GM19438 (cell line): ENCODE data around the gene PXT1.

Experiments
- ATAC-seq: cut with Tn5 transposase; IDR thresholded peaks from one replicate; pipeline ENCODE4 v1.9.1; 2021; ENCODE audit warnings: low read depth; ENCODE audit not compliant: unreplicated experiment

The PXT1 gene

DNA sequence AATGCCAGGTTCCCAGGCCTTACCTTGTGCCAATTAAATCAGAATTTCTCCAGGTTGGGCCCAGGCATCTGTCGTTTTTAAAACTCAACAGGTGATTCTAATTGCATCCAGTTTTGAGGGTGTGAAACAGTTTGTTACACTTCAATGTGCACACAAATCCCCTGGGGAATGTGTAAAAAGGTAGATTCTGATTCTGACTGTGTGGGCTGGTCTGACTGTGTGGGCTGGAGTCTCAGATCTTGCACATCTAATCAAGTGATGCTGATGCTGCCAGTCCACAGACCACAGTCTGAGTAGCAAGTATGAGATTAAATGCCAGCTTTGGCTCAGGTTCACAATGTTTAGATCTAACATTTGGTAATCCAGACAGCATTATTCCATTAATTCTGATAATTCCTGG, 42.7 kb downstream of the PXT1 start:
- no peak for ATAC-seq

DNA sequence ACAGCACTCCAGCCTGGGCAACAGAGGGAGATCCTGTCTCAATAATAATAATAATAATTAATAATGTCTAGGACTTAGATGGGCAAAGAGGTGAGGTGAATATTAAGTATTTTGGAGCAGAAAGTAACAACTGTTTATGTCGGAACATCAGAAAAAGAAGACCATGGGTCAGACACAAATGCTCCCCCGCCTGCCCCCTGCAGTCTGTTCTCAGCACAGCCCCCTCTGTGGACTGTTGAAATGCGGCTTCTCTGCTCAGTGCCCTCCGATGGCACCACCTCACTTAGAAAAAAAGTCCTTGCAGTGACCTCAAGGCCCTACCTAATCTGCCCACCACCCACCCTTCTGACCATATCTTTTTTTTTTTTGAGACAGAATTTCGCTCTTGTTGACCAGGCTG, 50.0 kb downstream of the PXT1 start:
- ATAC-seq: no peak

DNA sequence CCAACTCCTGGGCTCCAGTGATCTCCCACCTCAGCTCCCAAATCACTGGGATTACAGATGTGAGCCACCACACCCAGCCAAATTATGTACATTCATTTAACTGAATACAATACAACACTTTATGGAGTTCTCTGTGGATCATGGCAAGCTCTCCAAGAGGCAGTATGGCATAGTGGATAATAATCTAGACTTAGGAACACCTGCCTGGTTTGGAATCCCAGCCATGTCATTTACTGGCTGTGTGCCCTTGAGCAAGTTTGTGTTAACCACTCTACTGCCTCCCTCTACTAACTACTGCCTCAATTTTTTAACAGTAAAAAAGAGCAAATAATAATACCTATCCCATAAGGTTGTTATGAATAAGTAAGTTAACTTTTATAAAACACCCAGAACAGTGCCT, 53.3 kb downstream of the PXT1 start:
- ATAC-seq: no peak

DNA sequence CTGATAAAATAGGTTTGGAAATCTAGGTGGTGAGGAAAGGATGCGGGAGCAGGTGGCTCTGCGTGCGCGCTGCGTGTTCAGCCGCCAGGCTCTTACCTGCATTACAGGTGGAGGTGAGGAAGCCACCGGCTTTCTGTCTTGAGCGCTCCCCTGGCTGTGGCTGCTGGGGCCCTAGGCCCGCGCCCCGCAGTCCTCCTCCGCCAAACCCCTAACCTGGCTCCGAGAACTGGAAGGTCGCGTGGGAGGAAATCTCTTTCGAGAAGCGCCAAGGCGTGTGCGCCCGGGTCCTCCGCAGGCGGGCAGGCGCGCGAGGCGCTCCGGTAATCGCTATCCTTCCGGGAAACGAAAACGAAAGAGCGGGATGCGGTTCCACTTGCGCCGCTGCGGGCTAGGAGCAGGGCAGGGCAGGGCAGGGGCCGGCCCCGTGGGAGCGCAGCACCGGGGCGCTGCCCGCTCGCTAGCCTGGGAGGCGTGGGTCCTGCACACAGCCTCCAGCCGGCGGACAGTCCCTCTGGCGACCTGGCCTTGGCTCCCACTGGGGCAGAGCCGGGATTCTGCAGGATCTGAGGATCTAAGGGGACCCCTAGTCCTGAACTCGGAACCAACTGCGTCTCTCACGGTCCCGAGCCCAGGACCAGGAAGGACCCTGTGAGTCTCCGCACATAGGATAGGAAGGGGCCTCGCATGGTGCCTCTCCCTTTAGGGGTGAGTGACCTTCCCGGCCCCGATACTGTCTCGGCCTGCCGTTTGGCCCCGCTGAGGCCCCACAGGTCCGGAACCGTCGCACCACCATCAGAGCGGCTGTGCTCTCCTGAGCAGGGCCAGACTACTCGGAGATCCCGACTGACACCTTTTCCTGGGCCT, 55.0 kb downstream of the PXT1 start, which contains the start of gene ETV7:
TSS of gene ETV7 (minus strand) at position 230 of the 864 bp plus-strand sequence. CDS start at position 102, 128 bp downstream.
- no peak for ATAC-seq

DNA sequence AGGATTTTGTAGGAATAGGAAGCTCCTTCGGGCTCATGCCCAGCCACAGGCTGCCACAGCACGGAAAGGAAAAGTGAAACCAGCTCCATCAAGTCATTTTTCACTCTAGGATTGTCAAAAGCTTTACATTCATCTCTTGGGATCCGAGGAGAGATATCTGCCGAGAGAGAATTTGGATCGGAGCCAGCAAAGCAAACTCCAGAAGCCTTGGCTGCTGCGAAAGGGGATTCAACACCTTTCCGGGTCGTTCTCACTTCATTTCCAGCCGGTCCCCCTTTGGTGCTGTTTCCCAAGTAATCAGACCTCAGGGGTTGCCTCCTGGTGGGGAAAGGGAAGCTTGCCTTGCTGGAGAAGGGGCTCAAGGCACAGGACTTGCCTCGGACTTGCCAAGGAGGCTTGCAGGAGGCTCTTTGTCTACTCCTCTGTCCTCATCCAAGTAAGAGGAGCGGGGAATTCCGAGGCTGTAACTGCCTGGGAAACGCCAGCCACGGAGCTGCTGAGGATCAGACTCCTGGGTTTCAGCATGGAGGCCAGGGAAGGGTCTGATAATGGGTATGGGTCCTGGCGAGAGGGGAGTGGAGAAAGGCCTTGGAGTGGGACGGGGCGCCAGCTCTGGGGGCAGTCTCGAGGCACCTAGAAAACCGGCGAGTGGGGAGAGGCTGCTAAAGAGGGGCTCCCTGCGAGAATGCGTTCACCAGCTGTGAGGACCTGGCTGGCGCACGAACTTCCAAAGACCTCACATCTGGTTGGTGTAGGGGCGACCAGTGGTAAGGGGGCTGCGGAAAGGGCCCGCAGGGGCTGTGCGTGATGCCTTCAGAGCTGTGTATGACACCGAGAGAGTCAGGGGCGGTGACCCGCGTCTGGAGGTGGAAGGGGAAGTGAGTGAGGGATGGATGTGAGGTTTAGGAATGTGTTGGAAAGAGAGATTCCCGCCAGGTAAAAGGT, 55.9 kb downstream of the PXT1 start:
- ATAC-seq: no peak

DNA sequence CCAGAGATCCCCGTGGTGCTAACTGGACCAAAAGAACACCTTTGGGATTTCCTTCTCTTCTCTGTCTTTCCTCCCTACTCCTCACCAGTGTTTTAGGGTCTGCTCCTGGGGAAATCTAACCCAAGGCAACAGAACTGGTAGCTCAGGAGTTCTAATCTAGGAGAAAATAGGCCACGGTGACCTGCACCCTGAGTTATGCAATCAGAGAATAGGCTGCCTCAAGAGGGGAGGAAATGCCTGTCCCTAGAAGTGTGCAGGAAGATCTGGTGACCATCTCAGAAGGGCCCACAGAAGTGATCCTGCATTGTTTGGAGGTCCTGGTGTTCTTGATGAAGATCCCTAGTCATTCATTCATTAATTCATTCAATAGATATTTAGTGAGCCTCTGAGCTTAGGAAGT, 58.6 kb downstream of the PXT1 start:
- no peak for ATAC-seq

DNA sequence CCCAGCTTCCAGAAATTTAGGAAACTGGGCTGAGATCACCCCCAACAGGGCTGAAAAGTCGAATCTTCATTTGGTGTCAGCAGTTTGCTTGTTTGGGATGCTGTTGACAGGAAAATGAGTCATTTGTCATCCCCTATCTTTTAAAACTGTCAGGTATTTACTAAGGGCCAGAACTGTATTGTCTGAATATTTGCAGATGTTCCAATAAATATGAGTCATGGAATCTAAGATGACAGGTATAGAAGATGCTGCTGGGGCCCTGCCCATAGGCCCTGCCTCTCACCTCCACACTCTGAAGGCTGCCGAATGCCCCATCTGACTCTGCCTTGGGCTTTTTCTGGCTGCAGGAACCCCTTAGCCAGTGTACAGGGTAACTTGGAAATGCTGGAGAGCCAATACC, 59.0 kb downstream of the PXT1 start:
- no peak for ATAC-seq

DNA sequence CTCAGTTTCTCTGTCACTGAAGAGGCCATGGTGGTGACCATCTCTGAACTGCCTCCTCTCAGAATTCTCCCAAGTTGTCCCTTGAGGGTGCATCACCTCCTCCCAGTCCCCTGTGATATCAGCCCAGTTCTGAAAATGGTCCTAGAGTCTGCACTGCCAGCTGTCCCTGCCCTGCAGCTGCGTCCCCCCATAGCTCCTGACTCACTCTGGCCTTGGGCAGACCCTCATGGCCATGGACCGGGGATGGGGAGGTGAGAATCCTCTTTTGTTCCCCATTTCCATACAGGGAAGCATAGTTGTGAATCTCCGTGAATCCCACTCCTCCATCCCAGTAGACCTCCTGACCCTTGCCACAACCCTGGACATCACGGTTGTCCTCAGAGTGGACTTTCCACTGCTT, 59.7 kb downstream of the PXT1 start:
- no peak for ATAC-seq

DNA sequence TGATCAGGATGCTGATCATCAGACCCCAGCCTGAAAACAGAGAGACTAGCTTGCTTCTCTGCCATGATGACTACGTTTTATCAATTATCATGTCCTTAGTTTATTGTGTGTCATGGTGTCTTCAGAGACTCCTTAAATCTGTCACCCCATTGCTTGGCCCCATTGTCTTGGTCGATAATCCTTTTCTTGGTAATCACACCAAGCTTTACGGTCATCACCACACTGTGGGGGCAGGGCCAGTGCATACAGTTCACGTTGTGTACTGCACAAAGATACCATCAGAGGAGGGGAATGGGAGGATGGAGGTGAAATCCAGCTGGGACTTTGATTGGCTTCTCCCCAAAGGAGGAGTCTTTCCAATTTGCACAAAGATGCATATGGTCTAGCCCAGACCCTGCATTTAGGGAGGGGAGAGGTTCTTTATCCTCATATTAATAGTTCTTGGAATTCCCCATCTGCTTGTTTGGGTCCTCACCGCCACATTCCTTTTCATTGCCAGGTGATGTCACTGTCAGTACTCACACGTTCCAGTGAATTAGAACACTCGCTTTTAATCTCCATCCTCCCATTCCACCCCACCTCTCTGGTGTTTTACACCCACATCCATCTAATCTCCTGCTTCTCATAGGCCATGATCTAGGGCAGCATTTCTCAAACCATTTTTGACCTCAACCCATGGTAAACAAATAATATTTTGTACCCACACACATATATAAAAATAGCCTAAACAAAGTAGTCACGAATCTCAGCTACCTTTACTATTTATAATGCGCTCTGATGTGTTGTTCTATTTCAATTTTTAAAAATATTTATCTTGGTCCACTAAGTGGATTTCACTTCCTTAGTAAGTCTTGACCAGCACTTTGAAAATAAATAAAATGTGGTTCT, 60.9 kb downstream of the PXT1 start:
- ATAC-seq: no peak

DNA sequence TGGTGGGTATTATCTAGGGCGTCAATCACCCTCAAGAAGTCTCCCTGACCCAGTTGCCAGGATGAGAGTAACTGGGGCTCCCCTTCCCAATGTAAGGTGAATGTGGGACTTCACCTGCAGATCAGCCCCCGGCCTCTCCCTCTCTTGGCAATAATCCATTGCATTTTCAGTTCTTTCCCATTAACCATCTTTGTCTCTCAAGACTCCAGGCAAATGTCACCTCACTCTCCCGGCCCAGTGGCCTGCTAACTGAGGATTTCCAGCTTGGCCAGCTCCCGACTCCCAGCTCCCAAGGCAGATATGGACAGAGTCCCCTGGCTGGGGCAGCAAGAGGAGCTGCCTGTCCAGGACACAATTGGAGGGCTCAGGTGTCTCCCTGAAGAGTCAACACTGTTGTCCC, 62.5 kb downstream of the PXT1 start:
- ATAC-seq: no peak

DNA sequence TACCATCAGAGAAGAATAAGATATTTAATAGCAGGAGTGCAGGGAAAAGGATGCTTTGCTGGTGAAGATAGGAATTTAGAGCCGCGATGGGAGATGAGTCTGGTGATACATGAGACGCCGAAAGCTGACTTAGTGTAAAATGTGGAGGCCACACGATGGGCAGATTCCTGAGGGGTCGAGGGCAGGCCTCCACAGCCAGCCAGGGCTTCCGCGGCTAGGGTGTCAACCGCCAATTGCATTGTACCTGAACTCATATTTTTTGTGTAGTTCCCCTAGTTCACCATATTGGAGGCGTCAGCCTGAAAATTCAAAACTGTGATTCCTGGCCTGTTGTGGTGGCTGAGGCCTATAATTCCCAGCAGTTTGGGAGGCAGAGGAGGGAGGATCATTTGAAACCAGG, 63.7 kb downstream of the PXT1 start:
- ATAC-seq: no peak

DNA sequence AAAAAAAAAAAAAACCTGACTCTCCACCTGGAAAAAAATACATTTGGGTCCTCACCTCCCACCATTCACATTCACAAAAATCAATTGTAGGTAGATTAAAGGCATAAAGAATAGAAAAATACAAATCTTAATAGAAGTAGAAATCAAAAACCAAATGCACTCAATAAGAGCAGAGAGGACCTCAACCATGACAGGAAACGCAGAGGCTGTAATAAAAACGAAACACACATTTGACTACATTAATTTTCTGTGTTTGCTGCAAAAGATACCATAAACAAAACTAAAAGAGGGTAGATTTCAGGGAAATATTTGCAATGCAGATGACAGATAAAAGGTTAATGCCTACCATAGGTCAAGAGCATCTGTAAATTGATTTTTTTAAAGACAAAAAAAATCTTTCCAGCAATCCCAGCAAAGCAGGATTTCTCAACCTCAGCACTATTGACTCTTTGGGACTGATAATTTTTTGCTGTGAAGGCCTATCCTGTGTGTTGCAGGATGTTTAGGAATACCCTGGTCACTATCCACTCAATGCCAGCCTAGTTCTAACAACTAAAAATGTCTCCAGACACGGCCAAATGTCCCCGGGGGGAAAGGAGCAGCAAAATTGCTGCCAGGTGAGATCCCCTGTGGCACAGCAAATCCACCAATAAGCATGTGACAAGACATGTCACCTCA, 64.3 kb downstream of the PXT1 start:
- no peak for ATAC-seq

DNA sequence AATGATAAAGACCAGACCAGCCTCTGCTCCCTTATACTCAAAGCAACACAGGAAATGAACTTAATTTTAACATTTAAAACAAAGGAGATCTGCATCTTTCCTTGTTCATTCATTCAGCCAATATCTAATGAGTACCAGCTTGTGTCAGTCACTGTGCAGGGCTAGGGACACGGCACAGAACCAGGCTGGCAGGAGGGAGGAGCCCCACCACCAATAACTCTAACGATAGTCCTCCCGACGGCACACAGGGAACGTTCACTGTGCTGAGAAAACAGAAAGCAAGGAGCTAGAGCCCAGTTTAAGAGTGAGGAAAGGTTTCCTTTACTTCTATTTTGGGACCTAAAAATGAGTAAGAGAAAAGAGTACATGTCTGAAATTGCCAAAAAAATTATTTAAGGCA, 65.1 kb downstream of the PXT1 start:
- no peak for ATAC-seq

DNA sequence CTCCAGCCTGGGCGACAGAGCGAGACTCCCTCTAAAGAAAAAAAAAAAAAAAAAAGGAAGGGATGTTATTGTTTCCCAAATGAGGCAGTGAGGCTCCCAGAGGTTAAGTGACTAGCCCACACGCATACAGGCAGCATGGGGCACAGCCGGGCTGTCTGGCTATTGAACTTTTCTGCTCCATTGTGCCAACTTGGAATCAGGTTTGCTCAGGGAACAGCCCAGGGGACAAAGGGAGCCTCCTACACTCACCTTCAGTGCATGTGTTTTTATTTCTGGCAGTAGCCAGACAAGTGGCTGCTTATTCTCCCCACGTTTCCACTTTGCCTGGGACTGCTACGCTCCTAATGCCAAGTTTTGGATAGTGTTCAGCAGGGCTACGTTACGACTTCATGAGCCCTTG, 65.9 kb downstream of the PXT1 start:
- ATAC-seq: no peak

DNA sequence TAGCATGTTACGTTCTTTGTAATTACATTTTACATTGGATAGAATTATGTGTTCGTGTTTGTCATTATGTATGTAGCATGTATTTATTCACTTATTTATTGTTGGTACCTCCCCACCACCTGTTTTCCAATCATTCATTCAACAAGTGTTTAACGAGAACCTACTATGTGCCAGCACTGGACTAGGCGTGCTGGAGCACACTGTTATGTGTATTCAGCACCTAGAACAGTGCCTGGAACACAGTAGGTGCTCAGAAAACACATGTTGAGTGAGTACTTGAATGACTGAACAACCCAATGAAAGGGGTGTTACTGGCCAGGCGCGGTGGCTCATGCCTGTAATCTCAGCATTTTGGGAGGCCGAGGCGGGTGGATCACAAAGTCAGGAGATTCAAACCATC, 66.5 kb downstream of the PXT1 start:
- no peak for ATAC-seq

DNA sequence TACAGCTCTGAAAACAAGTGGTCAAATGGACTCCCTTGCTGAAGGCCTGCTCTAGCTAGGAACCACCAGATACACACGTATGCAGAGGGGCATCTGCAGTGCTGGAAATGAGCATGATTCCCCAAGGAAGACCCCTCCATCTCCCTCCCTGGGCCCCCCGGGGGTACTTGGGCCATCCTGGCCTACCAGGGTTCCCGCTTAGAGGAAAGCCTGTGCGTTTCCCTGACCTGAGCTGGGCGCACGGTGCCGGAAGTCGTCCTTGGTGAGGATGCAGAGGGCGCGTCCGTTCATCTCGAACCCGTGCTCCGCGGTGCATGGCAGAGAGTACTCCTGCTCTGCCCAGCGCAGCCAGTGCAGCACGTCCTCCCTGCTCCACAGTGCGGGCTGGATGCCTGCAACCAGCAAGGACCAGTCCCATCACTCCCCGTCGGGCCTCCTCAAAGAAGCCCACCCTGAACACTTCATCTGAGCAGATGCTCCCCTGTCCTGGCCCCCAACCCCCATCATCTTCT, 67.0 kb downstream of the PXT1 start:
- no peak for ATAC-seq

DNA sequence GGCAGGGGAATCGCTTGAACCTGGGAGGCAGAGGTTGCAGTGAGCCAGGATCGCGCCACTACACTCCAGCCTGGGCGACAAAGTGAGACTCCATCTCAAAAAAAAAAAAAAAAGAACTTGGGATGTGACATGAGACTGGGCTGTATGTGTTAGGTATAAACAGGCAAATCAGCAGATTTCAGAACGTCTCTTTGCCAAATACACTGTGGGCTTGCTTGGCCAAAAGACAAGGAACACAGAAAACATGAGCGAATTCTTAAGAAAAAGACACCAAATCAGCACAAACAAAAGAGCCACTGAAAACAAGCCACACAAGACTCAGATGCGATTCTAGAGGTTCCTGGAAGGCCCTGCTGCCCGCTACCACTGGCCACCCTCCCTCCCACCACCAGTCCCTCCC, 67.7 kb downstream of the PXT1 start:
- ATAC-seq: no peak

DNA sequence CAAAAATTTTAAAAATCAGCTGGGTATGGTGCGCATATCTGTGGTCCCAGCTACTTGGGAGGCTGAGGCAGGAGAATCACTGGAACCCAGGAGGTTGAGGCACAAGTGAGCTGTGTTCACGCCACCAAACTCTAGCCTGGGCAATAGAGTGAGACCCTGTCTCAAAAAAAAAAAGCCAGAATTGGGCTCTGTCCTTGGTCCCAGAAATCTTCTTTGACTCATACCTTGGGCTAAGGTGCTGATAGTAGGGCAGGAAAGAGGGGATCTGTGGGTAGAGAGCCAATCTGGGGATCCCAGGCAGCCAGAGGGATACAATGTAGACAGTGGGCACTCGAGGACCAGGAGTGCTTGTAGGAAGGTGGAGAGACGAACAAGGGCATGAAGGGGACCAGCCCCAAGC, 68.5 kb downstream of the PXT1 start:
- no peak for ATAC-seq

DNA sequence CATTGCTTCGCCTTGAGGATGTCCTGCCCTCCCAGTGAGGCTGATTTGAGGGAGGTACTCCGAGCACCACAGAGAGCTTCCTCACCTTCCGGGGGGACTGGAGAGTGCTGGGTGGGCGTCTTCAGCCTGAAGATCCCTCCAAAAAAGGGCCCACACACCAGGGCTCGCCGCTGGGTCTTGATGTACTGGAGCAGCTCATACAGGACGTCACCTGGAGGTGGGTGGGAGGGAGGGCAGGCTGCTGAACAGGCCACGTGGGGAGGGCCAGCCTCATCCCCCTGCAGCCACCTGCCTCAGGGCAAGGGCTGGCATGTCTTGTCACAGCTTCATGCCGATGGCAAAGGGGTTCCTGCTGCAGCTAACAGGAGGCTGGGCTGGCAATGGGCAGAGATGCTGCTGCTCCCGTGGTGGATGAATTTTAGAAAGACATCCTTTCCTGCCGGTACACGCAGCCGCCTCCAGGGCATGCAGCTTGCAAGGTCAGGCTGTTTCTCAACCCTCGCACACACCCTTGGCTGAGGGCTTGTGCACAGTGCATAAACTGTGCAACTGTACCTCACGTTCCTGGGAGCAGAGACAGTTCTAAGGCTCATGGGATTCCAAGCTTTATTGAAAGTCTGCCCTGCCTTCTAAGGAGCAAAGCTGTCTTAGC, 69.2 kb downstream of the PXT1 start:
- no peak for ATAC-seq
